ENCODE measurements around the gene SCGB1D1. TPM values are rescaled to one million over a fixed set of nuclear protein-coding genes. Genes with fewer than 3 reads are reported as not detected.
"Not testable (repeated sequence)": the region's sequence is repeated elsewhere in the genome, so short reads cannot be mapped to it uniquely, and the experiment has no call there.

The SCGB1D1 gene
- total and polyA plus RNA-seq, 7 donors: not detected

GRCh38 chr11:62201376-62201775, 11.4 kb downstream of the SCGB1D1 start:
- no peak for TF ChIP-seq CTCF (IDR thresholded peaks at IDR 0.05)
- DNase-seq: no peak

GRCh38 chr11:62202910-62203309, 12.9 kb downstream of the SCGB1D1 start:
- DNase-seq: no peak
- Histone ChIP-seq H3K27ac (no peak overlapping the region), H3K27me3 (ENCODE audit: insufficient read depth in 3 of 3, low read length in 2 of 3) (peaks cover 0 to 13% (median 2%) of the 10 kb centered on the region in 3 donors), H3K9me3 (no peaks in the 10 kb centered on the region), H3K4me1 (no peaks in the 10 kb centered on the region), H3K36me3 (ENCODE audit: insufficient read depth in 1 of 2, low read depth in 1 of 2) (no peaks in the 10 kb centered on the region), H3K4me3 (no peak overlapping the region)
- no peak for TF ChIP-seq CTCF (IDR thresholded peaks at IDR 0.05)
- WGBS, 3 donors: 64 to 67% (median 67%) methylated on average over 6 of the region's 6 CpGs
- no peak for ATAC-seq
- intact Hi-C loops (cut with DNase I): no loop called here

More at GRCh38 chr11:62201376-62201775, 11.4 kb downstream of the SCGB1D1 start:
- no peak overlapping the region for H3K4me3 ChIP-seq
- 80 to 94% (median 80%) methylated on average over 2 of the region's 2 CpGs for WGBS, 3 donors
- no peaks in the 10 kb centered on the region for H3K36me3 ChIP-seq (ENCODE audit: insufficient read depth in 1 of 2, low read depth in 1 of 2)
- peaks cover 0 to 16% (median 2%) of the 10 kb centered on the region in 3 donors for H3K27me3 ChIP-seq (ENCODE audit: insufficient read depth in 3 of 3, low read length in 2 of 3)
- ATAC-seq: no peak
- no peak overlapping the region for H3K27ac ChIP-seq
- no peaks in the 10 kb centered on the region for H3K4me1 ChIP-seq
- H3K9me3 ChIP-seq: no peaks in the 10 kb centered on the region
- intact Hi-C loops (cut with DNase I): no loop called here

- no peaks in the 10 kb centered on the region for H3K36me3 ChIP-seq (ENCODE audit: insufficient read depth in 1 of 2, low read depth in 1 of 2)
- no peak for TF ChIP-seq CTCF (IDR thresholded peaks at IDR 0.05)
- ATAC-seq (no peak), DNase-seq (no peak)
- peaks cover 0 to 2% (median 0%) of the 10 kb centered on the region in 3 donors for H3K27me3 ChIP-seq (ENCODE audit: insufficient read depth in 3 of 3, low read length in 2 of 3)
- H3K27ac ChIP-seq: no peak overlapping the region
- 76 to 79% (median 76%) methylated on average over 5 of the region's 5 CpGs for WGBS, 3 donors
- H3K4me3 ChIP-seq: no peak overlapping the region
- intact Hi-C loops (cut with DNase I): no loop called here
- no peaks in the 10 kb centered on the region for H3K9me3 ChIP-seq
- H3K4me1 ChIP-seq: no peaks in the 10 kb centered on the region
Observed at GRCh38 chr11:62204430-62204829, 14.4 kb downstream of the SCGB1D1 start.

GRCh38 chr11:62205441-62205840, 15.4 kb downstream of the SCGB1D1 start:
- TF ChIP-seq CTCF (IDR thresholded peaks at IDR 0.05): no peak

GRCh38 chr11:62206276-62207066, 16.5 kb downstream of the SCGB1D1 start:
- H3K36me3 ChIP-seq (ENCODE audit: insufficient read depth in 1 of 2, low read depth in 1 of 2); DNase-seq; H3K4me3 ChIP-seq; H3K4me1 ChIP-seq; H3K9me3 ChIP-seq; intact Hi-C loops (cut with DNase I); ATAC-seq; H3K27me3 ChIP-seq (ENCODE audit: insufficient read depth in 3 of 3, low read length in 2 of 3); H3K27ac ChIP-seq: not testable (repeated sequence)
- WGBS, 3 donors: 92 to 93% (median 93%) methylated on average over 12 of the region's 12 CpGs

More at GRCh38 chr11:62205441-62205840, 15.4 kb downstream of the SCGB1D1 start:
- ATAC-seq: no peak
- Histone ChIP-seq H3K27ac (no peak overlapping the region), H3K4me1 (no peaks in the 10 kb centered on the region), H3K27me3 (ENCODE audit: insufficient read depth in 3 of 3, low read length in 2 of 3) (peaks cover 0 to 2% (median 0%) of the 10 kb centered on the region in 3 donors), H3K4me3 (no peak overlapping the region), H3K9me3 (no peaks in the 10 kb centered on the region), H3K36me3 (ENCODE audit: insufficient read depth in 1 of 2, low read depth in 1 of 2) (no peaks in the 10 kb centered on the region)
- WGBS, 3 donors: 81 to 85% (median 84%) methylated on average over 7 of the region's 7 CpGs
- no peak for DNase-seq
- intact Hi-C loops (cut with DNase I): no loop called here

Data from psoas muscle (tissue), 8 donors.